ENCODE results near the gene PLA2G4E.

Gene PLA2G4E

DNA sequence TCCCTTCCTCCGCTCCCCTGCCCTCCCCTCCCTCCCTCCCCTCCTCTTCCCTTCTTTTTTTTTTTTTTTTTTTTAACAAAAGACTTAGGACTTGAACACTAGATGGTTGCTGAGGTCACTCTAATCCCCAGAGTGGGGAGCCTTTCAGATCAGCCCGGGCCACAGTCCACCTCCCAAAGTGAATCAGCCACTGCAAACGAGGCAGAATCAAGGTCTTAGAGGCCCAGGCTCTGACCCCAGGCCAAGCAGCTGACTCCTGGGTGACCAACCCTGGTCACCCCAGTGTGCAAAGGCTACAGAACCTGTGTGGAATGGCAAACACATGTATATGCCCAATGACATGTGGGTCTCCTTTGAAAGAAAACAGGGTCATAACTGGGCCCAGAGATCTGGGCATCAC is 30.2 kb downstream of the PLA2G4E start:
- in situ Hi-C loops (cut with HindIII; ENCODE audit: low sequenced_read_pairs) = no loop called here
- TF ChIP-seq CTCF (IDR thresholded peaks at IDR 0.05; ENCODE audit: low read depth, low read length) = no peak
- H3K4me3 ChIP-seq (ENCODE audit: low read depth, low read length) = no peak overlapping the region
- no peak for DNase-seq (ENCODE audit: low read depth, low spot score)

GRCh38 chr15:41990243-41990605 is 30.6 kb downstream of the PLA2G4E start:
- no peak for TF ChIP-seq CTCF (IDR thresholded peaks at IDR 0.05; ENCODE audit: low read depth, low read length)
- no peak overlapping the region for H3K4me3 ChIP-seq (ENCODE audit: low read depth, low read length)
- no peak for DNase-seq (ENCODE audit: low read depth, low spot score)
- in situ Hi-C loops (cut with HindIII; ENCODE audit: low sequenced_read_pairs) = no loop called here

DNA sequence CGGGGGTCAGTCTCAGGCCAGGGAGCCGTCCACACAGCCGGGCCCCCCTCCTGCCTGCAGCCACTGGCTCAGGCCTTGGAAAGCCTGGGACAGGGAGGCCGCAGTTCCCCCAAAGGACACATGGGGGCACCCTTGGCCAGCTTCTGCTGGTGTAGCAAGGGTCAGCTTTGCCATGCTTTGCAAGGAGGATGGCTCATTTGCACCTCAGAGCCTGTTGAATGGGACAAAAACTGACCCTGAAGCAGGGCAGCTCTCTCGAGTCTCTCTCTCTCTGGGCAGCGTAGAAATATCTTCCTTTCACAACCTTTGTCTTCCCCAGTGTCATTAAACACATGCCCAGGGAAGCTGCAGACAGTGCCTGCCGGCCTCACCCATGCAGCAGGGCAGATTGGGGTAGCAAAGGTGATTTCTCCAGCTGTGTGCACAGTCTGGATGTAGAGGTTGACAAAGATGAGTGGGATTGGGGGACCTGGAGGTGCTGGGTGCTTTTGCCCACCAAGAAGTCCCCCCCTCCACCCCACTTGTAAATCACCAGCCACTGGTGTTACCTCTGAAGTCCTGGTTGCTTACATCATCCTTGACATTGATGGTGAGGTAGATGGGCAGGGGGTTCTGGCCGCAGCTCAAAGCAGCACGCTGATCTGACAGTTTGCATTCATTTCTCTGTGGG is 31.1 kb downstream of the PLA2G4E start:
- H3K4me3 ChIP-seq (ENCODE audit: low read depth, low read length) = no peak overlapping the region
- peak; percentile 99 for TF ChIP-seq CTCF (IDR thresholded peaks at IDR 0.05; ENCODE audit: low read depth, low read length)
- DNase-seq (ENCODE audit: low read depth, low spot score) = peak; percentile 71
- in situ Hi-C loops (cut with HindIII; ENCODE audit: low sequenced_read_pairs) = no loop called here

GRCh38 chr15:41988896-41989572 is 31.8 kb downstream of the PLA2G4E start:
- in situ Hi-C loops (cut with HindIII; ENCODE audit: low sequenced_read_pairs) = no loop called here
- no peak overlapping the region for H3K4me3 ChIP-seq (ENCODE audit: low read depth, low read length)
- no peak for DNase-seq (ENCODE audit: low read depth, low spot score)
- TF ChIP-seq CTCF (IDR thresholded peaks at IDR 0.05; ENCODE audit: low read depth, low read length) = no peak

- no peak for DNase-seq (ENCODE audit: low read depth, low spot score)
- no peak for TF ChIP-seq CTCF (IDR thresholded peaks at IDR 0.05; ENCODE audit: low read depth, low read length)
- no peak overlapping the region for H3K4me3 ChIP-seq (ENCODE audit: low read depth, low read length)
- in situ Hi-C loops (cut with HindIII; ENCODE audit: low sequenced_read_pairs) = no loop called here
Measured at GRCh38 chr15:41987925-41988275, 32.9 kb downstream of the PLA2G4E start.

GRCh38 chr15:41987246-41987924 is 33.5 kb downstream of the PLA2G4E start:
- DNase-seq (ENCODE audit: low read depth, low spot score) = no peak
- in situ Hi-C loops (cut with HindIII; ENCODE audit: low sequenced_read_pairs) = no loop called here
- TF ChIP-seq CTCF (IDR thresholded peaks at IDR 0.05; ENCODE audit: low read depth, low read length) = no peak
- H3K4me3 ChIP-seq (ENCODE audit: low read depth, low read length) = no peak overlapping the region
